Activated CD4-positive, alpha-beta T cell treated with anti-CD3 and anti-CD28 coated beads, Interleukin-10, Interleukin-2, amounts not matched to agents 100 ng/mL and 50 ng/mL, durations not matched to agents 16 hours and 8 hours (primary cell): ENCODE results near the gene NUDT13.

ENCODE experiments used
- DNase-seq: peaks from one replicate; pipeline ENCODE4 v3.0.0-alpha.2; 2020

The NUDT13 gene

GRCh38 chr10:73167458-73167782, 57.2 kb downstream of the NUDT13 start:
- no peak for DNase-seq

- DNase-seq, result peak; percentile 95
Measured at GRCh38 chr10:73167783-73168464, 57.7 kb downstream of the NUDT13 start, which contains the start of the genes ECD and FAM149B1. Gene ECD (minus strand): TSS chr10:73168008. CDS start chr10:73163937, 4,071 bp downstream. Gene FAM149B1 (plus strand): TSS chr10:73168119. CDS start chr10:73168340, 221 bp downstream.

- DNase-seq, result no peak
Measured at GRCh38 chr10:73168465-73168803, 58.2 kb downstream of the NUDT13 start.

- DNase-seq, result no peak
Measured at GRCh38 chr10:73169320-73169719, 59.1 kb downstream of the NUDT13 start.

GRCh38 chr10:73172867-73173266, 62.6 kb downstream of the NUDT13 start:
- no peak for DNase-seq

- DNase-seq, result no peak
Measured at GRCh38 chr10:73174148-73174925, 64.1 kb downstream of the NUDT13 start.
